HCT116 (cell line): Measurements from ENCODE around the gene FAM47E. TPM values are rescaled to one million over a fixed set of nuclear protein-coding genes. Genes with fewer than 3 reads are reported as not detected.

Experiments
- ATAC-seq: fragments of 200-7000 bp; cut with Tn5 transposase; 2 replicates; pipeline ENCODE4 v1.9.1; 2020; ENCODE audit warnings: mild to moderate bottlenecking, moderate library complexity
- BruUV-seq: library from RNA; stranded (reverse); fragments of 400-500 nt; replicated peaks from 2 replicates; lab custom pipeline; 2021; lab: Mats Ljungman, UMichigan
- CTCF ChIA-PET: fragments of 300-600 bp; sonication (Branson Sonifier 250); formaldehyde crosslinking; loops from one replicate; lab custom pipeline; 2021; ENCODE audit warnings: antibody characterized with exemption; lab: Charles Lee
- POLR2A ChIA-PET: fragments of 300-600, 350-600 bp; sonication (Branson Sonifier 250); formaldehyde crosslinking; loops from one replicate; lab custom pipeline; 2021; ENCODE audit warnings: antibody characterized with exemption; lab: Charles Lee
- RAD21 ChIA-PET, 2 experiments: fragments of 300-600 bp; sonication (Branson Sonifier 250); formaldehyde crosslinking; loops; one replicate each; lab custom pipeline; 2023; ENCODE audit warnings: low total read pairs in 2 of 2; ENCODE audit not compliant: uncharacterized antibody in 2 of 2, unreplicated experiment in 2 of 2, low non-redundant PET in 1 of 2; lab: Charles Lee
- DNase-seq: peaks from one replicate; pipeline ENCODE4 v3.0.0-alpha.2; 2010; ENCODE audit warnings: low read depth, low spot score
- H2AFZ ChIP-seq: fragments of 200-600 bp; shearing (Covaris generic), sonication (generic); 2 replicates; pipeline ENCODE4 v1.6.1; 2017; ENCODE audit warnings: low read depth, mixed run types, mixed read lengths, antibody characterized with exemption, low read length; ENCODE audit not compliant: poor library complexity, severe bottlenecking
- H3K27ac ChIP-seq: 2 replicates; pipeline ENCODE4 v1.5.1; 2012; ENCODE audit warnings: low read depth, low read length
- H3K27me3 ChIP-seq: fragments of 200-600 bp; sonication (generic); 2 replicates; pipeline ENCODE4 v1.6.1; 2016; ENCODE audit warnings: mixed run types, low read length, mixed read lengths; ENCODE audit not compliant: insufficient read depth
- H3K36me3 ChIP-seq, 2 experiments: fragments of 200-500 bp in 1 of 2; fragments of 200-600 bp in 1 of 2; sonication (Bioruptor generic) in 1 of 2; sonication (generic) in 1 of 2; 2 replicates each; pipeline versions ENCODE4 v1.5.1 to v1.6.1; 2014 to 2016; ENCODE audit warnings: low read length in 2 of 2, inconsistent platforms in 1 of 2, mixed read lengths in 1 of 2, mixed run types in 1 of 2; ENCODE audit not compliant: insufficient read depth in 2 of 2, control insufficient read depth in 1 of 2
- H3K4me1 ChIP-seq, 2 experiments: fragments of 200-600 bp in 1 of 2; sonication (generic) in 1 of 2; 2 replicates each; pipeline versions ENCODE4 v1.5.1 to v1.6.1; 2012 to 2017; ENCODE audit warnings: low read length in 2 of 2, inconsistent platforms in 1 of 2, mild to moderate bottlenecking in 1 of 2, mixed read lengths in 1 of 2, mixed run types in 1 of 2, moderate library complexity in 1 of 2; ENCODE audit not compliant: insufficient read depth in 2 of 2, control insufficient read depth in 1 of 2
- H3K4me2 ChIP-seq: fragments of 200-600 bp; sonication (generic); 2 replicates; pipeline ENCODE4 v1.6.1; 2017; ENCODE audit warnings: mixed run types, low read length, mixed read lengths
- H3K4me3 ChIP-seq, 2 experiments: fragments of 200-600 bp in 1 of 2; sonication (generic) in 1 of 2; replicated peaks in 1 of 2; 2 replicates each; pipeline ENCODE4 v1.5.1; 2011 to 2016; ENCODE audit warnings: low read length in 2 of 2, control low read depth in 1 of 2, low read depth in 1 of 2, mild to moderate bottlenecking in 1 of 2, mixed read lengths in 1 of 2, mixed run types in 1 of 2
- H3K79me2 ChIP-seq: fragments of 200-600 bp; sonication (generic); 2 replicates; pipeline ENCODE4 v1.6.1; 2017; ENCODE audit warnings: mild to moderate bottlenecking, mixed run types, low read length, moderate library complexity, mixed read lengths; ENCODE audit not compliant: insufficient read depth
- H3K9ac ChIP-seq: fragments of 200-600 bp; sonication (generic); 2 replicates; pipeline ENCODE4 v1.6.1; 2016; ENCODE audit warnings: low read length, mixed read lengths
- H3K9me2 ChIP-seq: fragments of 200-600 bp; sonication (generic), shearing (Covaris generic); 2 replicates; pipeline ENCODE4 v1.6.1; 2017; ENCODE audit warnings: mixed run types, mild to moderate bottlenecking, moderate library complexity; ENCODE audit not compliant: insufficient read depth
- H3K9me3 ChIP-seq, 2 experiments: fragments of 200-500 bp in 1 of 2; fragments of 200-600 bp in 1 of 2; sonication (Bioruptor generic) in 1 of 2; sonication (generic) in 1 of 2; 2 replicates each; pipeline ENCODE4 v1.6.1; 2014 to 2017; ENCODE audit warnings: low read length in 2 of 2, mixed read lengths in 2 of 2, inconsistent platforms in 1 of 2, low read depth in 1 of 2, mild to moderate bottlenecking in 1 of 2, mixed run types in 1 of 2, moderate library complexity in 1 of 2; ENCODE audit not compliant: control insufficient read depth in 1 of 2, insufficient read depth in 1 of 2
- H4K20me1 ChIP-seq: fragments of 200-600 bp; sonication (generic), shearing (Covaris generic); 2 replicates; pipeline ENCODE4 v1.6.1; 2017; ENCODE audit warnings: mixed run types, mild to moderate bottlenecking, moderate library complexity; ENCODE audit not compliant: insufficient read depth
- CBX3 ChIP-seq: IDR thresholded peaks from 2 replicates; pipeline ENCODE4 v1.6.1; 2012; ENCODE audit warnings: low read depth
- CEBPB ChIP-seq: IDR thresholded peaks from 2 replicates; pipeline ENCODE4 v1.6.1; 2012; ENCODE audit warnings: low read depth
- EZH2 ChIP-seq: fragments of 200-600 bp; sonication (generic); IDR thresholded peaks from 2 replicates; pipeline ENCODE4 v1.6.1; 2017; ENCODE audit warnings: antibody characterized with exemption, mixed run types
- FOSL1 ChIP-seq: IDR thresholded peaks from 2 replicates; pipeline ENCODE4 v1.6.1; 2012; ENCODE audit warnings: low read depth
- POLR2A ChIP-seq: IDR thresholded peaks from 2 replicates; pipeline ENCODE4 v1.7.0; 2011; ENCODE audit warnings: borderline replicate concordance; ENCODE audit not compliant: insufficient read depth, insufficient read length; ENCODE audit errors: extremely low read depth
- POLR2AphosphoS5 ChIP-seq: IDR thresholded peaks from 2 replicates; pipeline ENCODE4 v1.6.1; 2011; ENCODE audit warnings: mild to moderate bottlenecking, low read depth, low read length, moderate library complexity
- RAD21 ChIP-seq: IDR thresholded peaks from 2 replicates; pipeline ENCODE4 v1.6.1; 2012; ENCODE audit warnings: low read depth, mild to moderate bottlenecking
- SRF ChIP-seq: IDR thresholded peaks from 2 replicates; pipeline ENCODE4 v1.6.1; 2012; ENCODE audit warnings: low read depth
- ZNF274 ChIP-seq: fragments of 200-500 bp; sonication (Bioruptor generic); IDR thresholded peaks from 2 replicates; pipeline ENCODE4 v1.6.1; 2014; ENCODE audit warnings: mild to moderate bottlenecking, low read depth, low read length, inconsistent platforms
- intact Hi-C: fragments of 100-400 bp; cut with micrococcal nuclease; formaldehyde crosslinking; loops from 2 replicates; pipeline ENCODE4 v1.10.0; 2022
- total RNA-seq: library from RNA; stranded (reverse); gene quantifications from one replicate; pipeline ENCODE4 v1.2.1, GENCODE V29; 2021; ENCODE audit not compliant: unreplicated experiment
- TF ChIP-seq, protein P1 (sequence below): IDR thresholded peaks from 2 replicates; pipeline ENCODE4 v1.6.1; 2011; ENCODE audit warnings: mild to moderate bottlenecking, low read length, moderate library complexity; ENCODE audit not compliant: insufficient replicate concordance; ENCODE audit errors: extremely low read depth

Gene FAM47E
- total RNA-seq, 1 experiment from 2014 or later = 0.91 TPM

DNA sequence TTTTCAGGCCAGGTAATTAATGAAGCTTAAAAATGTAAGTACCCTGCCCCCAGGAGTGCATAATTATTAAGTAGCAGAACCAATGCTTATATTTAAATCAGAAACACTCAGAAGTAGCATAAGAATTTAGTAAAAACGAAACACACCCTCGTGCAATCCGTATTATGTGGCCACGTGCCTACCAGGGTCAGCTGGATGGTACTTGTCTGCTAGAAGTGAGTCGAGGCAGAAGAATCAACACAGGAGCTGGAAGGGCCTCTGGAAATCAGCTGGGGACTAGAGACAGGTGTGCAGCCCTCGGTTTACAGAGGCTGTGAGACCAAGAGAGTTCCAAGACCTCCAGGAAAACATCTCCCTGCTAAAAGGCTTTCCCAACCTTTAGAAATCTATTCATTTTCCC, 559 bp upstream of the FAM47E start:
- H2AFZ ChIP-seq = no peak overlapping the region
- H3K4me1 ChIP-seq = peaks cover 5 to 7% of the 10 kb centered on the region in 2 experiments; a peak in 3 of 4 replicates
- H3K27me3 ChIP-seq = no peaks in the 10 kb centered on the region
- ATAC-seq (peak; percentile 26; the same call in 1 of the 2 replicates), DNase-seq (no peak)
- intact Hi-C loops = no loop called here
- no TSS peak for BruUV-seq
- H3K4me3 ChIP-seq = peak overlapping the region; percentile 40 to 52
- no peak overlapping the region for H3K9ac ChIP-seq
- H3K36me3 ChIP-seq = no peaks in the 10 kb centered on the region
- H3K27ac ChIP-seq = no peak overlapping the region
- TF ChIP-seq FOSL1 (no peak), POLR2AphosphoS5 (no peak), POLR2A (no peak), RAD21 (no peak), CEBPB (no peak), SRF (no peak), ZNF274 (no peak), CBX3 (no peak), EZH2 (no peak)
- TF ChIP-seq, protein P1, sequence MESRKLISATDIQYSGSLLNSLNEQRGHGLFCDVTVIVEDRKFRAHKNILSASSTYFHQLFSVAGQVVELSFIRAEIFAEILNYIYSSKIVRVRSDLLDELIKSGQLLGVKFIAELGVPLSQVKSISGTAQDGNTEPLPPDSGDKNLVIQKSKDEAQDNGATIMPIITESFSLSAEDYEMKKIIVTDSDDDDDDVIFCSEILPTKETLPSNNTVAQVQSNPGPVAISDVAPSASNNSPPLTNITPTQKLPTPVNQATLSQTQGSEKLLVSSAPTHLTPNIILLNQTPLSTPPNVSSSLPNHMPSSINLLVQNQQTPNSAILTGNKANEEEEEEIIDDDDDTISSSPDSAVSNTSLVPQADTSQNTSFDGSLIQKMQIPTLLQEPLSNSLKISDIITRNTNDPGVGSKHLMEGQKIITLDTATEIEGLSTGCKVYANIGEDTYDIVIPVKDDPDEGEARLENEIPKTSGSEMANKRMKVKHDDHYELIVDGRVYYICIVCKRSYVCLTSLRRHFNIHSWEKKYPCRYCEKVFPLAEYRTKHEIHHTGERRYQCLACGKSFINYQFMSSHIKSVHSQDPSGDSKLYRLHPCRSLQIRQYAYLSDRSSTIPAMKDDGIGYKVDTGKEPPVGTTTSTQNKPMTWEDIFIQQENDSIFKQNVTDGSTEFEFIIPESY = no peak
- H3K9me2 ChIP-seq = no peaks in the 10 kb centered on the region
- RAD21 ChIA-PET = no interaction called here
- POLR2A ChIA-PET = no interaction called here
- peak overlapping the region; percentile 71 for H3K4me2 ChIP-seq
- no peaks in the 10 kb centered on the region for H4K20me1 ChIP-seq
- CTCF ChIA-PET = no interaction called here
- H3K9me3 ChIP-seq = no peaks in the 10 kb centered on the region
- H3K79me2 ChIP-seq = no peaks in the 10 kb centered on the region
